ENCODE measurements around the gene CSRNP3. TPM values are rescaled to one million over a fixed set of nuclear protein-coding genes. Genes with fewer than 3 reads are reported as not detected.

The CSRNP3 gene
- total and polyA plus RNA-seq, 2 donors (not counting 1 experiment from before 2014, with no cell fraction given): not detected

GRCh38 chr2:165470361-165470760 is 863 bp downstream of the CSRNP3 start:
- Histone ChIP-seq H3K27ac (ENCODE audit: low read length in 2 of 2) (no peak overlapping the region), H3K79me2 (ENCODE audit: control insufficient read depth, insufficient read depth, low read length) (no peaks in the 10 kb centered on the region), H3K4me3 (ENCODE audit: control extremely low read depth in 1 of 5, extremely low read depth in 1 of 5, insufficient read depth in 1 of 5, low read depth in 2 of 5, low read length in 4 of 5) (no peak overlapping the region), H2AFZ (ENCODE audit: insufficient read depth, low read depth, low read length, poor library complexity, severe bottlenecking) (no peak overlapping the region), H3K9me3 (ENCODE audit: control extremely low read depth in 1 of 3, control insufficient read depth in 2 of 3, insufficient read depth in 1 of 3, low read length in 2 of 3) (no peaks in the 10 kb centered on the region), H3K36me3 (replicated peaks in 1 of 2; ENCODE audit: control extremely low read depth in 1 of 2, control insufficient read depth in 1 of 2, extremely low read depth in 1 of 2, insufficient read depth in 2 of 2, low read length in 1 of 2) (no peaks in the 10 kb centered on the region), H3K27me3 (replicated peaks in 1 of 4; ENCODE audit: control extremely low read depth in 1 of 4, control insufficient read depth in 3 of 4, insufficient read depth in 4 of 4, low read length in 3 of 4) (peaks cover 0 to 3% (median 0%) of the 10 kb centered on the region in 4 experiments), H3K4me1 (ENCODE audit: control insufficient read depth in 2 of 2, insufficient read depth in 2 of 2, low read length in 2 of 2) (no peaks in the 10 kb centered on the region), H4K20me1 (ENCODE audit: control insufficient read depth, insufficient read depth, low read length, poor library complexity, severe bottlenecking) (no peaks in the 10 kb centered on the region), H3K4me2 (replicated peaks; ENCODE audit: low read depth, low read length, poor library complexity, severe bottlenecking) (no peak overlapping the region), H3K9ac (ENCODE audit: low read length) (no peak overlapping the region)
- CTCF ChIA-PET: no interaction called here
- H3K4me3 Mint-ChIP-seq: no peak overlapping the region
- ATAC-seq (ENCODE audit: low read depth): no peak
- POLR2A ChIA-PET: no interaction called here
- peaks cover 6% of the 10 kb centered on the region for H3K27me3 Mint-ChIP-seq
- TF ChIP-seq CTCF (IDR thresholded peaks at IDR 0.05) (no peak), EZH2 (IDR thresholded peaks at IDR 0.05; ENCODE audit: borderline replicate concordance, insufficient read depth, low read depth, low read length, poor library complexity, severe bottlenecking) (no peak)
- H3K4me1 Mint-ChIP-seq: no peaks in the 10 kb centered on the region
- DNase-seq: no peak
- intact Hi-C loops (cut with micrococcal nuclease): no loop called here
- no peaks in the 10 kb centered on the region for H3K9me3 Mint-ChIP-seq (ENCODE audit: insufficient read depth)
- H3K27ac Mint-ChIP-seq: no peak overlapping the region

- DNase-seq (no peak), ATAC-seq (ENCODE audit: low read depth) (no peak)
- no peaks in the 10 kb centered on the region for H3K36me3 ChIP-seq (replicated peaks in 1 of 2; ENCODE audit: control extremely low read depth in 1 of 2, control insufficient read depth in 1 of 2, extremely low read depth in 1 of 2, insufficient read depth in 2 of 2, low read length in 1 of 2)
- ChIA-PET POLR2A (no interaction called here), CTCF (no interaction called here)
- H3K27ac Mint-ChIP-seq: no peak overlapping the region
- WGBS (ENCODE audit: insufficient coverage): no CpG with 5 or more reads among the region's 1 CpG
- H3K27ac ChIP-seq (ENCODE audit: low read length in 2 of 2): no peak overlapping the region
- no peak for TF ChIP-seq EZH2 (IDR thresholded peaks at IDR 0.05; ENCODE audit: borderline replicate concordance, insufficient read depth, low read depth, low read length, poor library complexity, severe bottlenecking)
- no peak for TF ChIP-seq CTCF (IDR thresholded peaks at IDR 0.05)
- no peaks in the 10 kb centered on the region for H3K4me1 ChIP-seq (ENCODE audit: control insufficient read depth in 2 of 2, insufficient read depth in 2 of 2, low read length in 2 of 2)
- H3K27me3 ChIP-seq (replicated peaks in 1 of 4; ENCODE audit: control extremely low read depth in 1 of 4, control insufficient read depth in 3 of 4, insufficient read depth in 4 of 4, low read length in 3 of 4): peaks cover 0 to 3% (median 0%) of the 10 kb centered on the region in 4 experiments
- no peak overlapping the region for H3K4me3 Mint-ChIP-seq
- H3K9me3 Mint-ChIP-seq (ENCODE audit: insufficient read depth): no peaks in the 10 kb centered on the region
- H3K27me3 Mint-ChIP-seq: peaks cover 6% of the 10 kb centered on the region
- H3K79me2 ChIP-seq (ENCODE audit: control insufficient read depth, insufficient read depth, low read length): no peaks in the 10 kb centered on the region
- H3K4me1 Mint-ChIP-seq: no peaks in the 10 kb centered on the region
- H3K9ac ChIP-seq (ENCODE audit: low read length): no peak overlapping the region
- no peak overlapping the region for H3K4me2 ChIP-seq (replicated peaks; ENCODE audit: low read depth, low read length, poor library complexity, severe bottlenecking)
- H3K4me3 ChIP-seq (ENCODE audit: control extremely low read depth in 1 of 5, extremely low read depth in 1 of 5, insufficient read depth in 1 of 5, low read depth in 2 of 5, low read length in 4 of 5): no peak overlapping the region
- no peaks in the 10 kb centered on the region for H3K9me3 ChIP-seq (ENCODE audit: control extremely low read depth in 1 of 3, control insufficient read depth in 2 of 3, insufficient read depth in 1 of 3, low read length in 2 of 3)
- intact Hi-C loops (cut with micrococcal nuclease): no loop called here
- no peak overlapping the region for H2AFZ ChIP-seq (ENCODE audit: insufficient read depth, low read depth, low read length, poor library complexity, severe bottlenecking)
- H4K20me1 ChIP-seq (ENCODE audit: control insufficient read depth, insufficient read depth, low read length, poor library complexity, severe bottlenecking): no peaks in the 10 kb centered on the region
Measured at GRCh38 chr2:165471349-165471950, 2.0 kb downstream of the CSRNP3 start.
